Loucy (cell line): Measurements from ENCODE around the gene PRPF38A.

Experiments used
- H2AFZ ChIP-seq: fragments of 200-600 bp; sonication (generic); 2 replicates; pipeline ENCODE4 v1.6.0; 2016; ENCODE audit warnings: antibody characterized with exemption, mild to moderate bottlenecking, low read length, moderate library complexity
- H3F3A ChIP-seq: fragments of 200-600 bp; 2 replicates; pipeline ENCODE4 v1.6.0; 2016; ENCODE audit warnings: antibody characterized with exemption, low read depth, mild to moderate bottlenecking
- H3K27me3 ChIP-seq: fragments of 200-600 bp; sonication (generic); 2 replicates; pipeline ENCODE4 v1.6.1; 2014; ENCODE audit warnings: low read length, mild to moderate bottlenecking; ENCODE audit not compliant: insufficient read depth, poor library complexity, severe bottlenecking
- H3K36me3 ChIP-seq: fragments of 200-600 bp; sonication (generic); 2 replicates; pipeline ENCODE4 v1.6.1; 2016; ENCODE audit warnings: low read length; ENCODE audit not compliant: insufficient read depth
- H3K4me1 ChIP-seq: fragments of 200-600 bp; sonication (generic); 2 replicates; pipeline ENCODE4 v1.5.1; 2014; ENCODE audit warnings: low read length, mild to moderate bottlenecking; ENCODE audit not compliant: insufficient read depth, poor library complexity, severe bottlenecking
- H3K4me2 ChIP-seq: fragments of 200-600 bp; sonication (generic); 2 replicates; pipeline ENCODE4 v1.6.0; 2014; ENCODE audit warnings: antibody characterized with exemption, low read length, low read depth, mild to moderate bottlenecking; ENCODE audit not compliant: poor library complexity, severe bottlenecking
- H3K4me3 ChIP-seq: fragments of 200-600 bp; sonication (generic); 2 replicates; pipeline ENCODE4 v1.5.1; 2014; ENCODE audit warnings: low read length, mild to moderate bottlenecking, mixed read lengths; ENCODE audit not compliant: poor library complexity, severe bottlenecking
- H3K79me2 ChIP-seq: fragments of 200-600 bp; sonication (generic); 2 replicates; pipeline ENCODE4 v1.6.1; 2014; ENCODE audit warnings: low read length; ENCODE audit not compliant: insufficient read depth
- H3K9ac ChIP-seq: fragments of 200-600 bp; sonication (generic); 2 replicates; pipeline ENCODE4 v1.6.0; 2014; ENCODE audit warnings: mild to moderate bottlenecking, low read depth, low read length, moderate library complexity; ENCODE audit not compliant: poor library complexity, severe bottlenecking
- H3K9me2 ChIP-seq: fragments of 200-600 bp; sonication (generic); replicated peaks from 2 replicates; pipeline ENCODE4 v1.6.1; 2016; ENCODE audit warnings: low read depth, low read length, mixed read lengths
- H3K9me3 ChIP-seq: fragments of 200-600 bp; sonication (generic); 2 replicates; pipeline ENCODE4 v1.6.1; 2014; ENCODE audit warnings: mild to moderate bottlenecking, antibody characterized with exemption, low read length, low read depth; ENCODE audit not compliant: insufficient read depth
- H4K20me1 ChIP-seq: fragments of 200-600 bp; sonication (generic); 2 replicates; pipeline ENCODE4 v1.6.0; 2014; ENCODE audit warnings: antibody characterized with exemption, low read length, mild to moderate bottlenecking; ENCODE audit not compliant: insufficient read depth, poor library complexity, severe bottlenecking
- CTCF ChIP-seq: fragments of 200-600 bp; sonication (generic); conservative IDR thresholded peaks from 2 replicates; pipeline ENCODE4 v1.5.1; 2014; ENCODE audit warnings: mild to moderate bottlenecking, antibody characterized with exemption, low read length
- EZH2phosphoT487 ChIP-seq: fragments of 200-600 bp; IDR thresholded peaks from 2 replicates; pipeline ENCODE4 v1.6.1; 2018; ENCODE audit warnings: antibody characterized with exemption, mild to moderate bottlenecking, moderate library complexity, borderline replicate concordance

Gene PRPF38A

GRCh38 chr1:52359676-52360594 is 44.5 kb upstream of the PRPF38A start:
- TF ChIP-seq CTCF, result peak; percentile 34
- TF ChIP-seq EZH2phosphoT487, result no peak
- Histone ChIP-seq H3K27me3 (no peaks in the 10 kb centered on the region), H4K20me1 (peaks cover 14% of the 10 kb centered on the region), H3K4me3 (no peak overlapping the region), H3K36me3 (peaks cover 68% of the 10 kb centered on the region; the same call in 1 of the 2 replicates), H3K9me2 (no peaks in the 10 kb centered on the region), H3K4me2 (no peak overlapping the region), H3K9ac (no peak overlapping the region), H3K79me2 (peaks cover 29% of the 10 kb centered on the region), H3K9me3 (no peaks in the 10 kb centered on the region), H3K4me1 (peaks cover 16% of the 10 kb centered on the region), H3F3A (no peaks in the 10 kb centered on the region), H2AFZ (no peak overlapping the region)

- H3K36me3 ChIP-seq, result peaks cover 61% of the 10 kb centered on the region; the same call in 1 of the 2 replicates
- no peaks in the 10 kb centered on the region for H3K27me3 ChIP-seq
- H3F3A ChIP-seq, result no peaks in the 10 kb centered on the region
- H2AFZ ChIP-seq, result no peak overlapping the region
- no peaks in the 10 kb centered on the region for H3K9me2 ChIP-seq
- peaks cover 18% of the 10 kb centered on the region for H4K20me1 ChIP-seq
- peaks cover 22% of the 10 kb centered on the region for H3K4me1 ChIP-seq
- no peaks in the 10 kb centered on the region for H3K9me3 ChIP-seq
- no peak overlapping the region for H3K4me2 ChIP-seq
- H3K4me3 ChIP-seq, result no peak overlapping the region
- no peak overlapping the region for H3K9ac ChIP-seq
- TF ChIP-seq CTCF, result no peak
- no peak for TF ChIP-seq EZH2phosphoT487
- H3K79me2 ChIP-seq, result peaks cover 35% of the 10 kb centered on the region
Observed at GRCh38 chr1:52360595-52360968, 43.8 kb upstream of the PRPF38A start.

GRCh38 chr1:52364235-52364839 is 40.1 kb upstream of the PRPF38A start:
- H3K9ac ChIP-seq, result peak overlapping the region; percentile 83
- peaks cover 24% of the 10 kb centered on the region; the same call in 1 of the 2 replicates for H3K36me3 ChIP-seq
- no peaks in the 10 kb centered on the region for H3K9me2 ChIP-seq
- peaks cover 36% of the 10 kb centered on the region for H3K79me2 ChIP-seq
- peaks cover 30% of the 10 kb centered on the region for H3K4me1 ChIP-seq
- H3K9me3 ChIP-seq, result no peaks in the 10 kb centered on the region
- peaks cover 18% of the 10 kb centered on the region for H4K20me1 ChIP-seq
- H3K4me3 ChIP-seq, result peak overlapping the region; percentile 86
- no peak overlapping the region for H2AFZ ChIP-seq
- peak overlapping the region; percentile 90 for H3K4me2 ChIP-seq
- no peak for TF ChIP-seq EZH2phosphoT487
- peak; percentile 59 for TF ChIP-seq CTCF
- peaks cover 5% of the 10 kb centered on the region; the same call in 1 of the 2 replicates for H3F3A ChIP-seq
- no peaks in the 10 kb centered on the region for H3K27me3 ChIP-seq
